Stomach (tissue), 9 donors: ENCODE data around the gene RGMA. TPM values are rescaled to one million over a fixed set of nuclear protein-coding genes. Genes with fewer than 3 reads are reported as not detected.

Experiments used
- DNase-seq, 2 donors: peaks; one replicate each; pipeline versions ENCODE4 v3.0.0 to v3.0.0-alpha.2; 2013 to 2019
- H3K27ac ChIP-seq, 5 donors: fragments of 200-600 bp in 4 of 5; sonication (generic) in 4 of 5; one replicate each; pipeline ENCODE4 v1.5.1; 2013 to 2019; ENCODE audit warnings: mild to moderate bottlenecking in 1 of 5, moderate library complexity in 1 of 5
- H3K27me3 ChIP-seq, 3 donors: fragments of 200-600 bp; sonication (generic); one replicate each; pipeline ENCODE4 v1.5.1; 2017 to 2019; ENCODE audit warnings: mixed run types in 1 of 3
- H3K36me3 ChIP-seq, 4 donors: fragments of 200-600 bp; sonication (generic); 1 replicate in 3 of 4; 2 replicates in 1 of 4; pipeline ENCODE4 v1.5.1; 2016 to 2019
- H3K4me1 ChIP-seq, 4 donors: fragments of 200-600 bp; sonication (generic); one replicate each; pipeline ENCODE4 v1.5.1; 2016 to 2019
- H3K4me3 ChIP-seq, 4 donors: fragments of 200-600 bp; sonication (generic) in 3 of 4; one replicate each; pipeline ENCODE4 v1.5.1; 2016 to 2019; ENCODE audit warnings: mild to moderate bottlenecking in 1 of 4
- H3K9me3 ChIP-seq, 4 donors: fragments of 200-600 bp; sonication (generic); one replicate each; pipeline ENCODE4 v1.5.1; 2016 to 2019
- EP300 ChIP-seq: sonication (generic); formaldehyde crosslinking; IDR thresholded peaks from one replicate; pipeline ENCODE4 v1.6.1; 2017; ENCODE audit warnings: antibody characterized with exemption
- POLR2A ChIP-seq, 4 donors: fragments of 450-650 bp; IDR thresholded peaks; one replicate each; pipeline ENCODE4 v1.6.1; 2016; ENCODE audit warnings: antibody characterized with exemption in 4 of 4, control low read depth in 2 of 4, mild to moderate bottlenecking in 1 of 4, moderate library complexity in 1 of 4
- POLR2AphosphoS5 ChIP-seq, 3 donors: sonication (generic); formaldehyde crosslinking; IDR thresholded peaks; one replicate each; pipeline ENCODE4 v1.6.1; 2016; ENCODE audit warnings: antibody characterized with exemption in 3 of 3
- WGBS, 5 donors: extraction: QIAGEN DNeasy Blood & Tissue Kit in 3 of 5; methylation state at CpG; one replicate each; pipeline versions ENCODE4 v1.1.5 to v1.1.7; 2013 to 2018; 5-methylcytosine and 5-hydroxymethylcytosine counted together
- intact Hi-C: fragments of 100-400 bp; cut with DNase I; formaldehyde crosslinking; loops from one replicate; pipeline ENCODE4 v1.15.1; 2023; ENCODE audit warnings: low total_unique reads
- polyA plus RNA-seq, 3 donors: library from polyadenylated mRNA; stranded (reverse); fragments of 200-250 nt; gene quantifications; one replicate each; pipeline ENCODE4 v1.2.3, GENCODE V29; 2013
- total RNA-seq, 5 donors: library from RNA; depleted of rRNA; stranded (reverse); fragments of >200 nt; gene quantifications; one replicate each; pipeline versions ENCODE4 v1.1.0 to v1.2.3, GENCODE V29; 2014 to 2016
- TF ChIP-seq, protein P1 (sequence below), 7 experiments: fragments of 450-650 bp in 4 of 7; fragments of 200-600 bp in 3 of 7; sonication (generic) in 3 of 7; IDR thresholded peaks; one replicate each; pipeline ENCODE4 v1.5.1; 2016 to 2019; ENCODE audit warnings: antibody characterized with exemption in 7 of 7, control low read depth in 2 of 7, mild to moderate bottlenecking in 1 of 7
- donor health status: healthy with polysubstance abuse.
- donor health status: Bipolar disorder and iron deficiency.
- donor health status: healthy.

RGMA gene
- total and polyA plus RNA-seq, 8 donors, result 1.7 to 64.2 (median 16.1) TPM

DNA sequence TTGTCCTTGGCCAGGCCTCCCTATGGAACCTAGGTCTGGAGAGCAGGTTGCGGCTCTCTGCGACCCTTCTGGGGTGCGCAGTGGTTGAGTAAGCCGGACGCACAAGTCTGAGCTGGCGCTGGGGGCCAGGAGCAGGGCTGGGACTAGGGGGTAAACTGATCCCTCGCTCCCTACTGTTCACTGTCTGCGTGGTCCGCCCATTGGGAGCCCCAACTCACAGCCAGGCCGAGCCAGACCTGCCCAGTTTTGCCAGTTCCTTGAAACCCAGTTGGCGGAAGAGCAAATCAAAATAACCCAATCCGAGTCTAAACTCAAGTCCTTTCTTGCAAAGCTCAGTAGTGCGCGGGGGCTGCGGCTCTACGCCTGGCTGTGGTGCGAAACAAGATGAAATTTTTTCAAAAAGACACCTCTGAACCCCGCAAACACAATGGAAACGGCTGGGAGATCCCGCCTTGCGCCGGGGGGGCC, 17.5 kb downstream of the RGMA start:
- no peaks in the 10 kb centered on the region for H3K9me3 ChIP-seq
- no peaks in the 10 kb centered on the region for H3K36me3 ChIP-seq
- peak overlapping the region in 4 of 5 donors; percentile 74 to 92 (median 84) for H3K27ac ChIP-seq
- H3K4me1 ChIP-seq, result peaks cover 16 to 54% (median 37%) of the 10 kb centered on the region in 4 donors
- WGBS, 5 donors, result 39 to 59% (median 43%) methylated on average over 20 to 22 of the region's 22 CpGs
- intact Hi-C loops, result no loop called here
- peak in 1 of 2 donors; percentile 48 for DNase-seq
- H3K4me3 ChIP-seq, result peak overlapping the region; percentile 51 to 79 (median 62)
- TF ChIP-seq, protein P1, sequence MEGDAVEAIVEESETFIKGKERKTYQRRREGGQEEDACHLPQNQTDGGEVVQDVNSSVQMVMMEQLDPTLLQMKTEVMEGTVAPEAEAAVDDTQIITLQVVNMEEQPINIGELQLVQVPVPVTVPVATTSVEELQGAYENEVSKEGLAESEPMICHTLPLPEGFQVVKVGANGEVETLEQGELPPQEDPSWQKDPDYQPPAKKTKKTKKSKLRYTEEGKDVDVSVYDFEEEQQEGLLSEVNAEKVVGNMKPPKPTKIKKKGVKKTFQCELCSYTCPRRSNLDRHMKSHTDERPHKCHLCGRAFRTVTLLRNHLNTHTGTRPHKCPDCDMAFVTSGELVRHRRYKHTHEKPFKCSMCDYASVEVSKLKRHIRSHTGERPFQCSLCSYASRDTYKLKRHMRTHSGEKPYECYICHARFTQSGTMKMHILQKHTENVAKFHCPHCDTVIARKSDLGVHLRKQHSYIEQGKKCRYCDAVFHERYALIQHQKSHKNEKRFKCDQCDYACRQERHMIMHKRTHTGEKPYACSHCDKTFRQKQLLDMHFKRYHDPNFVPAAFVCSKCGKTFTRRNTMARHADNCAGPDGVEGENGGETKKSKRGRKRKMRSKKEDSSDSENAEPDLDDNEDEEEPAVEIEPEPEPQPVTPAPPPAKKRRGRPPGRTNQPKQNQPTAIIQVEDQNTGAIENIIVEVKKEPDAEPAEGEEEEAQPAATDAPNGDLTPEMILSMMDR (IDR thresholded peaks at IDR 0.05), result no peak
- TF ChIP-seq POLR2AphosphoS5 (IDR thresholded peaks at IDR 0.05), result no peak
- no peak for TF ChIP-seq EP300
- no peak for TF ChIP-seq POLR2A (IDR thresholded peaks at IDR 0.05)
- peaks cover 0 to 54% (median 42%) of the 10 kb centered on the region in 3 donors for H3K27me3 ChIP-seq

DNA sequence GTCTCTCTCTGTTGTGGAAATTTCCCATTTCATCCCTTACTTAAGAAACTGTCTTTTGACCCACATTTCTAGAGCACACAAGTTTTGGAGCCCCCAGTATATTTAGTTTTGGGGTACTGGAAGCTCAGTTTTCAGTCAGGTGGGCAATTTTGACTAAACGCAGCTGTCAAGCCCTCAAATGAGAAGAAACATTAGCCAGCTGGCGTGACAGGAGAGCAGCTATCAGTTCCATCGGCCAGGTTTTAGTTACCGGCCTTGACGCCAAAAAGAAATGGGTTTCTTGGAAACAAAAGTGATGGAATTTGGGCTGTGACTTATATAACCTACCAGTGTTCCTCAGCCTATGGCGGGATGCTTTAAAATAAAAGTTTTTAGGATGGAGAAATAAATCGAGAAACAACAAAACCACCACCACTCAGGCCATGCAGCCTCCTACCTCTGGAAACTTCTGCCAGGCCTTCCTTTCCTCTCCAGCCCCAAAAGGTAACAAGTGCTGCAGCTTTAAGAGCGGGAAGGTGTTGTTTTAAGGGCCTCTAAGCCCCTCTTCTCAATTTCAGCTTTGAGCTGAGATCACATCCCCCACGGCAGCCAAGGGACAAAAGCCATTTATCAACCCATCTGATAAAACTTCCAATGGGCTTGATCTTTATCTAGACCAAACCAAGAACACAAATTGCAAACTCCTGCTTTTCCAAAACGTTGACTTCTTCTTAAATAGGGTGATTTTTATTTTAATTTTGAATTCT, 18.3 kb downstream of the RGMA start:
- Histone ChIP-seq H3K4me3 (peak overlapping the region; percentile 51 to 79 (median 62)), H3K4me1 (peaks cover 16 to 62% (median 41%) of the 10 kb centered on the region in 4 donors), H3K36me3 (peaks cover 0 to 2% (median 0%) of the 10 kb centered on the region in 4 donors), H3K27me3 (peaks cover 0 to 62% (median 38%) of the 10 kb centered on the region in 3 donors), H3K9me3 (no peaks in the 10 kb centered on the region), H3K27ac (peak overlapping the region in 4 of 5 donors; percentile 74 to 92 (median 84))
- intact Hi-C loops, result no loop called here
- DNase-seq, result no peak
- 57 to 80% (median 64%) methylated on average over 10 of the region's 10 CpGs for WGBS, 5 donors
- TF ChIP-seq POLR2A (IDR thresholded peaks at IDR 0.05) (no peak), EP300 (no peak), POLR2AphosphoS5 (IDR thresholded peaks at IDR 0.05) (no peak)
- TF ChIP-seq, protein P1 (IDR thresholded peaks at IDR 0.05), result no peak

DNA sequence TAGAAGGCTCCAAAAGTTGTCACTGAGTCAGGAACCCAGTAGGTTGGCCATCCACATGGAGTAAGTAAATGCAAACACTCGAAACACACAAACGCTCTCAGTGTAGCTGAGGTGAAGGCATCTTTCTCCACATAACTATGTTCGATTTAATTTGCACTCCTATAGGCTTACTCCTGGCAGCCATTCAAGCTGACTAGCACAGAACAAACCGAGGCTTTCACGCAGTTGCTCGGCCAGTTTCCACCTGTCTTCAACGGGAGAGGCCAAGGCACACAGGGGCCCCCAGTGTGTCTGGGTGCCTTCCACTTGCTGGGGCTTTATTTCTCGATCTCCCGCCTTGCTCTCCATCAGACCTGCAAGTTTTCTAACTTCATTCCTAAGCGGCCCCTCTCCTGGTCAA, 18.9 kb downstream of the RGMA start:
- H3K36me3 ChIP-seq, result peaks cover 0 to 6% (median 0%) of the 10 kb centered on the region in 4 donors
- WGBS, 5 donors, result 39 to 52% (median 45%) methylated on average over 10 of the region's 10 CpGs
- peaks cover 16 to 68% (median 44%) of the 10 kb centered on the region in 4 donors for H3K4me1 ChIP-seq
- DNase-seq, result peak in 1 of 2 donors; percentile 65
- peak overlapping the region in 4 of 5 donors; percentile 74 to 92 (median 84) for H3K27ac ChIP-seq
- H3K4me3 ChIP-seq, result peak overlapping the region; percentile 51 to 79 (median 62)
- intact Hi-C loops, result no loop called here
- H3K9me3 ChIP-seq, result no peaks in the 10 kb centered on the region
- TF ChIP-seq POLR2AphosphoS5 (IDR thresholded peaks at IDR 0.05) (no peak), POLR2A (IDR thresholded peaks at IDR 0.05) (no peak), EP300 (no peak)
- TF ChIP-seq, protein P1 (IDR thresholded peaks at IDR 0.05), result no peak
- peaks cover 0 to 65% (median 38%) of the 10 kb centered on the region in 3 donors for H3K27me3 ChIP-seq

DNA sequence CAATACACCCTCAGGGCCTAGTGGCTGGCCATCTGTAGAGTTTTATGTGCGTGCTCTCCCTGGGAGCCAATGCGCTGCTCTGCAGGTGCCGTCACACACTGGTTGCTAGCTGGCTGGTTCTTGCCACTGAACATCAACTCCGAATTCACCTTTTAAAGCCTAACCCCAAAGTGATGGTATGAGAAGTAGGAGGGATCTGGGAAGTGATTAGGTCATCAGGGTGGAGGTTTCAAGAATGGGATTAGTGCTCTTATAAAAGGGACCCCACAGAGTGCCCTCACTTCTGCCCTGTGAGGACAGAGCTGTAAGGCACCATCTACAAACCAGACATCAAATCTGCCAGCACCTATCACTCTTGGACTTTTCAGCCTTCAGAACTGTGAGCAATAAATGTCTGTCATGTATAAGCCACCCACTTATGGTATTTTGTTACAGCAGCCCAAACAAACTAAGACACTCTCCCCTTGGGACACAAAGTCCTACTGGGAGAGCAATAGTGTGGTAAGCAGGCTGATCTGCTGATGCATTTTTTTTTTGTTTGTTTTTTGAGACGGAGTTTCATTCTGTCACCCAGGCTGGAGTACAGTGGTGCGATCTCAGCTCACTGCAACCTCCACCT, 20.3 kb downstream of the RGMA start:
- TF ChIP-seq POLR2AphosphoS5 (IDR thresholded peaks at IDR 0.05), result no peak
- TF ChIP-seq, protein P1 (IDR thresholded peaks at IDR 0.05), result no peak
- no peak for TF ChIP-seq POLR2A (IDR thresholded peaks at IDR 0.05)
- no peak for TF ChIP-seq EP300
- Histone ChIP-seq H3K9me3 (no peaks in the 10 kb centered on the region), H3K27ac (peak overlapping the region in 3 of 5 donors; percentile 83 to 92 (median 86)), H3K36me3 (peaks cover 0 to 11% (median 5%) of the 10 kb centered on the region in 4 donors), H3K4me1 (peaks cover 21 to 70% (median 46%) of the 10 kb centered on the region in 4 donors), H3K4me3 (peak overlapping the region; percentile 51 to 79 (median 62)), H3K27me3 (peaks cover 0 to 67% (median 26%) of the 10 kb centered on the region in 3 donors)
- DNase-seq, result no peak
- intact Hi-C loops, result no loop called here
- WGBS, 5 donors, result 77 to 93% (median 91%) methylated on average over 6 of the region's 6 CpGs
